Fibroblast of the aortic adventitia (primary cell): Measurements from ENCODE around the gene SMPX. TPM values are rescaled to one million over a fixed set of nuclear protein-coding genes. Genes with fewer than 3 reads are reported as not detected.

Experiments used
- DNase-seq: peaks from one replicate; pipeline ENCODE4 v3.0.0-alpha.2; 2010; ENCODE audit warnings: low read depth
- H3K4me3 ChIP-seq: 2 replicates; pipeline ENCODE4 v1.5.1; 2011; ENCODE audit warnings: low read depth, mild to moderate bottlenecking, control low read depth, low read length, moderate library complexity
- CTCF ChIP-seq: IDR thresholded peaks from 2 replicates; pipeline ENCODE4 v1.5.1; 2011; ENCODE audit warnings: mild to moderate bottlenecking, low read length, control low read depth, inconsistent platforms; ENCODE audit not compliant: insufficient read depth
- total RNA-seq: library from RNA; depleted of rRNA; stranded (reverse); fragments of >200 nt; gene quantifications from 2 replicates; pipeline ENCODE4 v1.2.3, GENCODE V29; 2012; ENCODE audit warnings: low replicate concordance

Gene SMPX
- total RNA-seq, 1 donor: not detected

GRCh38 chrX:21766101-21766500 lies 8.2 kb upstream of the SMPX start:
- no peak overlapping the region for H3K4me3 ChIP-seq
- no peak for TF ChIP-seq CTCF
- DNase-seq: no peak

DNA sequence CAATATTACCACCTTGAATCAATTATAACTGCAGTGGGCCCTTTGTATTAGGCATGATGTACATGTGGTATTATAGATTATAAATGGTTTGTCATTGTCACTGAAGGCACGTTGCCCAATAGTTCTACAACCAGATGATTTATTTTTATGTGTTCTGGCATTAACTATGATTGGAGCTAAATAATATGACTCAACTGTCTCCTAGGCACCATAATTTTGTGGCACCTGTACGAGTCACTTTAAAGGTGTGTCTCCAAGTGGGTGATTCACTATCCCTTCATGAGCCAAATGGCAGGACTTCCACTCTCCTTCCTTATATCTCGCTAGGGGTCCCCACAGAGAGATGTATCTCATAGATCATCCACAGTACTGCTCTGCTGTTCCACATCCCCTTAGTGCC lies 6.1 kb upstream of the SMPX start:
- no peak for DNase-seq
- TF ChIP-seq CTCF: no peak

GRCh38 chrX:21758488-21758887 lies 572 bp upstream of the SMPX start:
- H3K4me3 ChIP-seq: no peak overlapping the region
- no peak for DNase-seq
- no peak for TF ChIP-seq CTCF

More for the DNA sequence above, 6.1 kb upstream of the SMPX start:
- H3K4me3 ChIP-seq: no peak overlapping the region

DNA sequence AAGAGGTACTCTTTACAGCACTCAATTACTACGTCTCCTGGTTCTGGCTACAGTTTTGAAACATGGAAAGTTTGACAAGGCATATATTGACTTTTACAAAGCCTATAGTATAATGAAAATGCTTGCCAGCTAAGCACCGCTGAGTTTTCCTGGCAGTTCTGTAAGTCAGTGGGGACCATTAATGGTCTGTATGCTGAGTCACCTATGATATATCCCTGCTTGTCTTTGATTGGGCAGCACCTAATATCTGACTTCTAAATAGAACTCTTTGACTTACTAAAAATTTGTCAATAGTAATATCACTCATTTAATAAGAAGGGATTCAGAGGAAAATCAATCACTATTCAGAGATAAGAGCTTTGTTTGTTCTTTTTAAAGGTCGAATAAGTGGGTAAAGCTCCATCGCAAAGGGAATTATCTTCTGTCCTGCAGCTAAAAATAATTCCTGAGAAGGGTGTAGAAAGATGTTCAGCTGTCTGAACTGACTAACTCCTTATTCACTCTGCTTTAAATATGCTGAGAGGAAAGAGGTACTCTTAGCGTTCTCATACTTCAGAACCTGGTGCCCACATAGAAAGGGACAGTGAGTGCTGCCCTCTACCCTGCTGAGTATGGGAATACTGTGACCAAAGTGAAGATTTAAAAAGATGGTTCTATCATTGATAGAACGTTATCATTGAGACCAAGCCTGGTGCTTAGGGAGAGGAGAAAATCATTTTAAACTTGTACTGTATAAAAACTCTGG lies 959 bp downstream of the SMPX start:
- H3K4me3 ChIP-seq: no peak overlapping the region
- DNase-seq: no peak
- TF ChIP-seq CTCF: no peak

- DNase-seq: no peak
These were observed 8.0 kb downstream of the SMPX start for GRCh38 chrX:21749924-21750323.

DNA sequence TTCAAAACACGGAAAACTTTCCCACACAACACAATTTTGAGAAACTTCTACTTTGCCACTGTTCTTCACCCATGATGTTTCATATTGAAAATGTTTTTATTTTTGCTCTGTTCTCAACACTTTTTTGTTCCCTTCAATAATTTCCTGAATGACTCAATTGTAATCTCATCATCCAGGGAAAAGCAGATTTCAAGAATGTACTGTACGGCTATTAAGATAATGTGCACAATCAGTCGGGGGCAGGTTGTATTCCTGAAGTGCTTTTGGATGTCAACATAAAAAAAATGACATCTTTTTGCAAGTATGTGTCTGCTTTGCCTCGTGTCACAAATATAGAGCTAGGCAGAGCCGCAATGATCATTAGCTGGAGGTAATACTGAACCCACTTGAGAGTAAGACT lies 9.7 kb downstream of the SMPX start:
- no peak for TF ChIP-seq CTCF
- no peak overlapping the region for H3K4me3 ChIP-seq
- DNase-seq: no peak

More at GRCh38 chrX:21749924-21750323, 8.0 kb downstream of the SMPX start:
- no peak for TF ChIP-seq CTCF
- no peak overlapping the region for H3K4me3 ChIP-seq

- DNase-seq: peak; percentile 50
- no peak for TF ChIP-seq CTCF
- H3K4me3 ChIP-seq: no peak overlapping the region
These were observed 10.4 kb downstream of the SMPX start for GRCh38 chrX:21747558-21747957.
